ENCODE measurements around the gene NAGLU. TPM values are rescaled to one million over a fixed set of nuclear protein-coding genes. Genes with fewer than 3 reads are reported as not detected.

Gene NAGLU
- polyA plus RNA-seq, 1 of the 3 experiments (the other 2 are of a cell fraction): 33.9 TPM

DNA sequence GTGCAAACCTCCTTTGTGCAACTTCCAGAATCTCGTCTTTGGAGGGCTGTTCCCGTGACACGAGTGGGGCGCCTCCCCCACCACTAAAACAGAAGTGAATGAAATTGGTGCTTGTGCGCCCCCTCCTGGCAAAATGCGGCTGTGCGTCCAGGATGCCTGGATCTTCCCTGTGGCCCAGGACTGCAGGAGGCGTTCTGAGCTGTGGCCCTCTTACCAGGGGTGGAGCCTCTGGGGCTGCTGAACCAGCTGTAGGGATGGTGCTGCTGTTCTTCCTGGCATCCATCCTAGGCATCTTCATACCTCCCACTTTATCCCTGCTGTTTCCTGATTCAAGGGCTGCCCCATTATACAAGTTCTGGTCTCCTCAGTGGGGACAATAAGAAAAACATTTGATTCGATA, 18.5 kb upstream of the NAGLU start:
- H3K4me2 ChIP-seq: peak overlapping the region; percentile 81
- ChIA-PET POLR2A (interaction anchor here (0.6 kb wide), 1 partner anchor 24 kb away, joined by 3 read pairs; no protein-coding TSS in a partner anchor), CTCF (interaction anchor here (0.6 to 7.9 kb wide), 22 partner anchors 9 to 464 kb away, joined by 3 to 83 read pairs (median 4); partner anchors contain the start of gene CAVIN1)
- H3K9me3 ChIP-seq: no peaks in the 10 kb centered on the region
- peak overlapping the region; percentile 60; the same call in 1 of the 2 replicates for H3K9ac ChIP-seq
- no peaks in the 10 kb centered on the region for H4K20me1 ChIP-seq (ENCODE audit: insufficient read depth)
- peaks cover 1% of the 10 kb centered on the region; the same call in 1 of the 2 replicates for H3K79me2 ChIP-seq (ENCODE audit: insufficient read depth)
- H3F3A ChIP-seq (replicated peaks; ENCODE audit: insufficient read depth): peaks cover 47% of the 10 kb centered on the region
- H3K27me3 ChIP-seq (ENCODE audit: insufficient read depth): no peaks in the 10 kb centered on the region
- no peak overlapping the region for H2AFZ ChIP-seq (ENCODE audit: low read depth)
- no peaks in the 10 kb centered on the region for H3K9me2 ChIP-seq
- TF ChIP-seq SMC3 (IDR thresholded peaks at IDR 0.05; ENCODE audit: low read depth, low read length) (peak; percentile 75), TCF12 (IDR thresholded peaks at IDR 0.05) (no peak), SIN3A (IDR thresholded peaks at IDR 0.05; ENCODE audit: borderline replicate concordance, low read depth, low read length) (peak; percentile 55; the same call in 1 of the 2 replicates), JUND (IDR thresholded peaks at IDR 0.05) (no peak), CHD2 (IDR thresholded peaks at IDR 0.05; ENCODE audit: low read length, partially characterized antibody) (peak; percentile 53), RFX5 (IDR thresholded peaks at IDR 0.05; ENCODE audit: low read length) (no peak), RXRA (IDR thresholded peaks at IDR 0.05; ENCODE audit: borderline replicate concordance, low read depth) (no peak), ELF1 (IDR thresholded peaks at IDR 0.05) (no peak), FOXM1 (IDR thresholded peaks at IDR 0.05; ENCODE audit: low read depth) (no peak), RAD21 (IDR thresholded peaks at IDR 0.05; ENCODE audit: low read length) (peak; percentile 69), MXI1 (IDR thresholded peaks at IDR 0.05; ENCODE audit: low read depth, low read length) (no peak), NFIC (IDR thresholded peaks at IDR 0.05; ENCODE audit: borderline replicate concordance) (peak; percentile 25; the same call in 1 of the 2 replicates), FOXJ3 (CRISPR knock-in tag; IDR thresholded peaks at IDR 0.05) (no peak), RCOR1 (IDR thresholded peaks at IDR 0.05; ENCODE audit: low read length) (peak; percentile 47; the same call in 1 of the 2 replicates), GATA2 (CRISPR knock-in tag; IDR thresholded peaks at IDR 0.05) (no peak), MEF2A (IDR thresholded peaks at IDR 0.05; ENCODE audit: borderline replicate concordance, low read depth) (no peak), TEAD4 (IDR thresholded peaks at IDR 0.05; ENCODE audit: borderline replicate concordance, insufficient read depth) (no peak), POLR2AphosphoS5 (IDR thresholded peaks at IDR 0.05; ENCODE audit: low read depth, low read length) (no peak), NRF1 (IDR thresholded peaks at IDR 0.05; ENCODE audit: low read depth, low read length) (no peak), FOSL2 (IDR thresholded peaks at IDR 0.05; ENCODE audit: borderline replicate concordance, low read depth) (no peak), EZH2phosphoT487 (IDR thresholded peaks at IDR 0.05; ENCODE audit: borderline replicate concordance, low read depth) (no peak), TAF1 (IDR thresholded peaks at IDR 0.05; ENCODE audit: borderline replicate concordance, low read depth, low read length) (no peak)
- TF ChIP-seq, protein P1, sequence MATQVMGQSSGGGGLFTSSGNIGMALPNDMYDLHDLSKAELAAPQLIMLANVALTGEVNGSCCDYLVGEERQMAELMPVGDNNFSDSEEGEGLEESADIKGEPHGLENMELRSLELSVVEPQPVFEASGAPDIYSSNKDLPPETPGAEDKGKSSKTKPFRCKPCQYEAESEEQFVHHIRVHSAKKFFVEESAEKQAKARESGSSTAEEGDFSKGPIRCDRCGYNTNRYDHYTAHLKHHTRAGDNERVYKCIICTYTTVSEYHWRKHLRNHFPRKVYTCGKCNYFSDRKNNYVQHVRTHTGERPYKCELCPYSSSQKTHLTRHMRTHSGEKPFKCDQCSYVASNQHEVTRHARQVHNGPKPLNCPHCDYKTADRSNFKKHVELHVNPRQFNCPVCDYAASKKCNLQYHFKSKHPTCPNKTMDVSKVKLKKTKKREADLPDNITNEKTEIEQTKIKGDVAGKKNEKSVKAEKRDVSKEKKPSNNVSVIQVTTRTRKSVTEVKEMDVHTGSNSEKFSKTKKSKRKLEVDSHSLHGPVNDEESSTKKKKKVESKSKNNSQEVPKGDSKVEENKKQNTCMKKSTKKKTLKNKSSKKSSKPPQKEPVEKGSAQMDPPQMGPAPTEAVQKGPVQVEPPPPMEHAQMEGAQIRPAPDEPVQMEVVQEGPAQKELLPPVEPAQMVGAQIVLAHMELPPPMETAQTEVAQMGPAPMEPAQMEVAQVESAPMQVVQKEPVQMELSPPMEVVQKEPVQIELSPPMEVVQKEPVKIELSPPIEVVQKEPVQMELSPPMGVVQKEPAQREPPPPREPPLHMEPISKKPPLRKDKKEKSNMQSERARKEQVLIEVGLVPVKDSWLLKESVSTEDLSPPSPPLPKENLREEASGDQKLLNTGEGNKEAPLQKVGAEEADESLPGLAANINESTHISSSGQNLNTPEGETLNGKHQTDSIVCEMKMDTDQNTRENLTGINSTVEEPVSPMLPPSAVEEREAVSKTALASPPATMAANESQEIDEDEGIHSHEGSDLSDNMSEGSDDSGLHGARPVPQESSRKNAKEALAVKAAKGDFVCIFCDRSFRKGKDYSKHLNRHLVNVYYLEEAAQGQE (IDR thresholded peaks at IDR 0.05; ENCODE audit: low read depth, low read length): no peak
- TF ChIP-seq, protein P2, sequence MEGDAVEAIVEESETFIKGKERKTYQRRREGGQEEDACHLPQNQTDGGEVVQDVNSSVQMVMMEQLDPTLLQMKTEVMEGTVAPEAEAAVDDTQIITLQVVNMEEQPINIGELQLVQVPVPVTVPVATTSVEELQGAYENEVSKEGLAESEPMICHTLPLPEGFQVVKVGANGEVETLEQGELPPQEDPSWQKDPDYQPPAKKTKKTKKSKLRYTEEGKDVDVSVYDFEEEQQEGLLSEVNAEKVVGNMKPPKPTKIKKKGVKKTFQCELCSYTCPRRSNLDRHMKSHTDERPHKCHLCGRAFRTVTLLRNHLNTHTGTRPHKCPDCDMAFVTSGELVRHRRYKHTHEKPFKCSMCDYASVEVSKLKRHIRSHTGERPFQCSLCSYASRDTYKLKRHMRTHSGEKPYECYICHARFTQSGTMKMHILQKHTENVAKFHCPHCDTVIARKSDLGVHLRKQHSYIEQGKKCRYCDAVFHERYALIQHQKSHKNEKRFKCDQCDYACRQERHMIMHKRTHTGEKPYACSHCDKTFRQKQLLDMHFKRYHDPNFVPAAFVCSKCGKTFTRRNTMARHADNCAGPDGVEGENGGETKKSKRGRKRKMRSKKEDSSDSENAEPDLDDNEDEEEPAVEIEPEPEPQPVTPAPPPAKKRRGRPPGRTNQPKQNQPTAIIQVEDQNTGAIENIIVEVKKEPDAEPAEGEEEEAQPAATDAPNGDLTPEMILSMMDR (IDR thresholded peaks at IDR 0.05): peak; percentile 98
- TF ChIP-seq, protein P3, sequence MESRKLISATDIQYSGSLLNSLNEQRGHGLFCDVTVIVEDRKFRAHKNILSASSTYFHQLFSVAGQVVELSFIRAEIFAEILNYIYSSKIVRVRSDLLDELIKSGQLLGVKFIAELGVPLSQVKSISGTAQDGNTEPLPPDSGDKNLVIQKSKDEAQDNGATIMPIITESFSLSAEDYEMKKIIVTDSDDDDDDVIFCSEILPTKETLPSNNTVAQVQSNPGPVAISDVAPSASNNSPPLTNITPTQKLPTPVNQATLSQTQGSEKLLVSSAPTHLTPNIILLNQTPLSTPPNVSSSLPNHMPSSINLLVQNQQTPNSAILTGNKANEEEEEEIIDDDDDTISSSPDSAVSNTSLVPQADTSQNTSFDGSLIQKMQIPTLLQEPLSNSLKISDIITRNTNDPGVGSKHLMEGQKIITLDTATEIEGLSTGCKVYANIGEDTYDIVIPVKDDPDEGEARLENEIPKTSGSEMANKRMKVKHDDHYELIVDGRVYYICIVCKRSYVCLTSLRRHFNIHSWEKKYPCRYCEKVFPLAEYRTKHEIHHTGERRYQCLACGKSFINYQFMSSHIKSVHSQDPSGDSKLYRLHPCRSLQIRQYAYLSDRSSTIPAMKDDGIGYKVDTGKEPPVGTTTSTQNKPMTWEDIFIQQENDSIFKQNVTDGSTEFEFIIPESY (IDR thresholded peaks at IDR 0.05; ENCODE audit: borderline replicate concordance, low read depth): no peak
- TF ChIP-seq, protein P4, sequence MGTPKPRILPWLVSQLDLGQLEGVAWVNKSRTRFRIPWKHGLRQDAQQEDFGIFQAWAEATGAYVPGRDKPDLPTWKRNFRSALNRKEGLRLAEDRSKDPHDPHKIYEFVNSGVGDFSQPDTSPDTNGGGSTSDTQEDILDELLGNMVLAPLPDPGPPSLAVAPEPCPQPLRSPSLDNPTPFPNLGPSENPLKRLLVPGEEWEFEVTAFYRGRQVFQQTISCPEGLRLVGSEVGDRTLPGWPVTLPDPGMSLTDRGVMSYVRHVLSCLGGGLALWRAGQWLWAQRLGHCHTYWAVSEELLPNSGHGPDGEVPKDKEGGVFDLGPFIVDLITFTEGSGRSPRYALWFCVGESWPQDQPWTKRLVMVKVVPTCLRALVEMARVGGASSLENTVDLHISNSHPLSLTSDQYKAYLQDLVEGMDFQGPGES (IDR thresholded peaks at IDR 0.05; ENCODE audit: low read depth, low read length): no peak
- TF ChIP-seq, protein P5, sequence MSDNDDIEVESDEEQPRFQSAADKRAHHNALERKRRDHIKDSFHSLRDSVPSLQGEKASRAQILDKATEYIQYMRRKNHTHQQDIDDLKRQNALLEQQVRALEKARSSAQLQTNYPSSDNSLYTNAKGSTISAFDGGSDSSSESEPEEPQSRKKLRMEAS (IDR thresholded peaks at IDR 0.05; ENCODE audit: low read depth): no peak
- 9% methylated on average over 9 of the region's 9 CpGs for WGBS (ENCODE audit: low lambda C conversion rate)
- H3K36me3 ChIP-seq (replicated peaks in 1 of 2; ENCODE audit: control insufficient read depth in 1 of 2, insufficient read depth in 2 of 2, low read length in 1 of 2): peaks cover 0 to 7% of the 10 kb centered on the region in 2 experiments
- H3K4me1 ChIP-seq (ENCODE audit: control insufficient read depth in 1 of 2, insufficient read depth in 2 of 2, low read depth in 1 of 2, low read length in 1 of 2): peaks cover 43 to 47% of the 10 kb centered on the region in 2 experiments
- no peak overlapping the region; a peak in 1 of 4 replicates for H3K4me3 ChIP-seq (ENCODE audit: low read depth in 2 of 2, low read length in 1 of 2)
- peak overlapping the region; percentile 92 to 100 for H3K27ac ChIP-seq (ENCODE audit: low read depth in 2 of 2, low read length in 1 of 2)
- peak; percentile 87 for DNase-seq
